Activated CD4-positive, alpha-beta T cell treated with anti-CD3 and anti-CD28 coated beads, Interleukin-2, amount 10 ng/mL, durations not matched to agents 24 days and 14 days (primary cell): ENCODE results near the gene THADA. TPM values are rescaled to one million over a fixed set of nuclear protein-coding genes. Genes with fewer than 3 reads are reported as not detected.
"Not testable (repeated sequence)": the region's sequence is repeated elsewhere in the genome, so short reads cannot be mapped to it uniquely, and the experiment has no call there.

Experiments
- DNase-seq: peaks from one replicate; pipeline ENCODE4 v3.0.0; 2022
- H3K27ac Mint-ChIP-seq: one replicate; pipeline ENCODE4 v1.8.0; 2022; ENCODE audit warnings: mild to moderate bottlenecking, mixed read lengths
- H3K27me3 Mint-ChIP-seq: one replicate; pipeline ENCODE4 v1.8.0; 2022; ENCODE audit warnings: mixed read lengths
- H3K36me3 Mint-ChIP-seq: one replicate; pipeline ENCODE4 v1.8.0; 2022; ENCODE audit warnings: low read depth, mild to moderate bottlenecking, mixed read lengths
- H3K4me1 Mint-ChIP-seq: one replicate; pipeline ENCODE4 v1.8.0; 2021; ENCODE audit warnings: mixed read lengths
- H3K4me3 Mint-ChIP-seq: one replicate; pipeline ENCODE4 v1.8.0; 2022; ENCODE audit warnings: mild to moderate bottlenecking, moderate library complexity, mixed read lengths
- H3K9me3 Mint-ChIP-seq: one replicate; pipeline ENCODE4 v1.8.0; 2021; ENCODE audit warnings: mixed read lengths
- intact Hi-C: fragments of 100-400 bp; cut with micrococcal nuclease; formaldehyde crosslinking; loops from one replicate; pipeline ENCODE4 v1.15.1; 2023
- total RNA-seq: library from RNA; stranded (reverse); gene quantifications from 2 replicates; pipeline ENCODE4 v1.2.3, GENCODE V29; 2022

THADA gene
- total RNA-seq, 1 donor from 2014 or later = 55.4 TPM

GRCh38 chr2:43387092-43388062 lies 208.5 kb downstream of the THADA start:
- DNase-seq = peak; percentile 54
- H3K9me3 Mint-ChIP-seq = peaks cover 4% of the 10 kb centered on the region
- H3K27ac Mint-ChIP-seq = peak overlapping the region; percentile 21
- peaks cover 23% of the 10 kb centered on the region for H3K4me1 Mint-ChIP-seq
- intact Hi-C loops = loop anchor here (1.0 to 2.0 kb wide), 2 partner anchors 39 to 93 kb away; no protein-coding TSS in a partner anchor
- H3K4me3 Mint-ChIP-seq = peak overlapping the region; percentile 19
- no peaks in the 10 kb centered on the region for H3K27me3 Mint-ChIP-seq
- H3K36me3 Mint-ChIP-seq = peaks cover 8% of the 10 kb centered on the region

GRCh38 chr2:43386679-43387078 lies 209.2 kb downstream of the THADA start:
- not testable (repeated sequence) for H3K9me3 Mint-ChIP-seq, H3K27ac Mint-ChIP-seq, DNase-seq, H3K27me3 Mint-ChIP-seq
- intact Hi-C loops = loop anchor here (1.0 to 2.0 kb wide), 2 partner anchors 40 to 92 kb away; no protein-coding TSS in a partner anchor
- peak overlapping the region; percentile 19 for H3K4me3 Mint-ChIP-seq
- H3K36me3 Mint-ChIP-seq = peaks cover 12% of the 10 kb centered on the region
- H3K4me1 Mint-ChIP-seq = peaks cover 23% of the 10 kb centered on the region

DNA sequence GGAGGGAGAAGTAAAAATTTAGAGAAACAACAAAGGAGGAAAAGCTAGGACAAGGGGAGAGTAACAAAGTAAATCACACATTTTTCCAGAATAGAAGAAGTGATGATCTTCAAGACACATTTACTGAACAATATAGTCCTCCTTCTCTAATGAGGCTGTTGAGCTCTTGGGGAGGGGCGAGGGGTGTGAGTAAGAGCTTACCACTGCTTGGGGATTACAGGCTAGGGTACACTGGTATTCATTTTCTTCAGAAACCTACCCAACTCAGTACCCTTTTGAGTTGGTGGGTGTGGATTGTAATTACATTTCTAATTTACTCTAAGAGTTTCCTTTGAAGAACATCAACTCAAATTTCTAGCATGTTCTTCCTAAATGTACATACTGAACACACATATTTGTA lies 211.7 kb downstream of the THADA start:
- intact Hi-C loops = no loop called here
- H3K36me3 Mint-ChIP-seq = peaks cover 22% of the 10 kb centered on the region
- no peak for DNase-seq
- H3K9me3 Mint-ChIP-seq = peaks cover 4% of the 10 kb centered on the region
- no peak overlapping the region for H3K4me3 Mint-ChIP-seq
- H3K27me3 Mint-ChIP-seq = no peaks in the 10 kb centered on the region
- H3K4me1 Mint-ChIP-seq = peaks cover 27% of the 10 kb centered on the region
- H3K27ac Mint-ChIP-seq = no peak overlapping the region

GRCh38 chr2:43383533-43383932 lies 212.3 kb downstream of the THADA start:
- H3K4me1 Mint-ChIP-seq = peaks cover 27% of the 10 kb centered on the region
- H3K4me3 Mint-ChIP-seq = no peak overlapping the region
- no peak overlapping the region for H3K27ac Mint-ChIP-seq
- intact Hi-C loops = no loop called here
- H3K9me3 Mint-ChIP-seq = peaks cover 4% of the 10 kb centered on the region
- peaks cover 27% of the 10 kb centered on the region for H3K36me3 Mint-ChIP-seq
- H3K27me3 Mint-ChIP-seq = no peaks in the 10 kb centered on the region
- DNase-seq = no peak

GRCh38 chr2:43379494-43379893 lies 216.3 kb downstream of the THADA start:
- intact Hi-C loops = no loop called here
- Mint-ChIP-seq H3K4me1 (peaks cover 18% of the 10 kb centered on the region), H3K9me3 (peaks cover 8% of the 10 kb centered on the region), H3K27me3 (no peaks in the 10 kb centered on the region), H3K27ac (no peak overlapping the region), H3K4me3 (no peak overlapping the region), H3K36me3 (peaks cover 28% of the 10 kb centered on the region)
- DNase-seq = no peak

GRCh38 chr2:43377327-43377726 lies 218.5 kb downstream of the THADA start:
- no peak overlapping the region for H3K27ac Mint-ChIP-seq
- H3K27me3 Mint-ChIP-seq = no peaks in the 10 kb centered on the region
- peaks cover 23% of the 10 kb centered on the region for H3K36me3 Mint-ChIP-seq
- intact Hi-C loops = no loop called here
- no peak for DNase-seq
- no peak overlapping the region for H3K4me3 Mint-ChIP-seq
- peaks cover 4% of the 10 kb centered on the region for H3K9me3 Mint-ChIP-seq
- H3K4me1 Mint-ChIP-seq = peaks cover 8% of the 10 kb centered on the region

DNA sequence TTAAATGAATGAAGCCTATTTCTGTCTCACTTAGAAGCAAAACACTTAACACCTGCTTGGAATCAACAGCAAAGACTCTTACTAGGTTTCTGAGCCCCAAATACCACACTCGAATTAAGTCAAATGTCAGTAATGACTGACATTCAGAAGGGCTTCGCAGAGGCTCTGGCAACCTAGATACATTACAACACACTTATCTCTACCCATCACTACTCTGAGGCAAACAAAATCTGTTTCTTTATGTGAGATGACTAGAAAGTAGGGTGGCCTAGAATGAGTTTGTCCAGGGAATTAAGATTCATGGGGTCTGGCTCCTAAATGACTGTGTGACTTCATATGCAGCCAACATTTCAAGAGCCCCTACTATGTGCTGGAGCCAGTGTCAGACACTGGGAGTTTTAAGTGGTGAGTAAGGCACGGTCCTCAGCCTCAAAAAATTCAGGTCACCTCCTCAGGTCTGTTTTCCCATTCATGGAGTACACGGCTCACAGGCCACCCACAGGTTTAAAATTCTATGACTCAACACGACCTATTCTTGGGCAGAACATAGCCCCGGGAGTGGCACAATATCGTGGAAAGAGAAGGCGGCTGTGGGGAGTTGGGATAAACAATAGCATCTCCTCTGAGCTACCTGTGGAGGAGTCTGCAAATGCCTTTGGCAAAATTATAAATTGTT lies 219.2 kb downstream of the THADA start:
- Mint-ChIP-seq H3K9me3 (peaks cover 4% of the 10 kb centered on the region), H3K36me3 (peaks cover 20% of the 10 kb centered on the region), H3K27ac (no peak overlapping the region), H3K4me1 (peaks cover 8% of the 10 kb centered on the region), H3K27me3 (no peaks in the 10 kb centered on the region), H3K4me3 (no peak overlapping the region)
- intact Hi-C loops = no loop called here
- DNase-seq = no peak

- Mint-ChIP-seq H3K4me1 (peaks cover 8% of the 10 kb centered on the region), H3K36me3 (peaks cover 17% of the 10 kb centered on the region), H3K4me3 (no peak overlapping the region), H3K27ac (no peak overlapping the region), H3K27me3 (no peaks in the 10 kb centered on the region), H3K9me3 (peaks cover 4% of the 10 kb centered on the region)
- DNase-seq = no peak
- intact Hi-C loops = no loop called here
These were observed 219.9 kb downstream of the THADA start for GRCh38 chr2:43375746-43376522.

DNA sequence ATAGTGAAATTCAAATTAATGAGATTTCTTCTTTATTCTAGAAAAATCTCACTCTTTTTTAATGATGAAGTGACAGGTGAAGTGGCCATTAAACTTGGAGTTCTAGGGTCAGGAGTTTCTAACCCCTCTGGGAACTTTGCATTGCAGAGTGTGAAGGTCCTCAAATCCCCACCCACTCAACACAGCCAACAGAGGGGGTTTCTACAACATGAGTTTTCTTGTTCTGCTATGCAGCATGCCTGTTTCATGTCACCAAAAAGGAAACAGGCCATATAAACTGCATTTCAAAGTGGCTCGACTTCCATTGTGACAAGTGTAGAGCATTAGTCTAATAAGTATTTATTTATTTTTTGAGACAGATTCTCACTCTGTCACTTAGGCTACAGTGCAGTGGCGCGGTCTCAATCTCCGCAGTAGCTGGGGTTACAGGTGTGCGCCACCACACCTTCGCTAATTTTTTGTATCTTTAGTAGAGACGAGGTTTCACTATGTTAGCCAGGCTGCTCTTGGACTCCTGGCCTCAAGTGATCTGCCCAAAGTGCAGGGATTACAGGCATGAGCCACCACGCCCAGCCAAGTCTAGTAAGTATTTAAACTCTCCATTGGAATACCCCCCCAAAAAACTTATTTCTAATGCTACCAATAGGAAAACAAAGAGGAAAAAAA lies 223.3 kb downstream of the THADA start:
- H3K9me3 Mint-ChIP-seq = no peaks in the 10 kb centered on the region
- H3K4me1 Mint-ChIP-seq = peaks cover 6% of the 10 kb centered on the region
- no peak overlapping the region for H3K27ac Mint-ChIP-seq
- H3K4me3 Mint-ChIP-seq = no peak overlapping the region
- peaks cover 6% of the 10 kb centered on the region for H3K36me3 Mint-ChIP-seq
- no peak for DNase-seq
- H3K27me3 Mint-ChIP-seq = no peaks in the 10 kb centered on the region
- intact Hi-C loops = no loop called here

DNA sequence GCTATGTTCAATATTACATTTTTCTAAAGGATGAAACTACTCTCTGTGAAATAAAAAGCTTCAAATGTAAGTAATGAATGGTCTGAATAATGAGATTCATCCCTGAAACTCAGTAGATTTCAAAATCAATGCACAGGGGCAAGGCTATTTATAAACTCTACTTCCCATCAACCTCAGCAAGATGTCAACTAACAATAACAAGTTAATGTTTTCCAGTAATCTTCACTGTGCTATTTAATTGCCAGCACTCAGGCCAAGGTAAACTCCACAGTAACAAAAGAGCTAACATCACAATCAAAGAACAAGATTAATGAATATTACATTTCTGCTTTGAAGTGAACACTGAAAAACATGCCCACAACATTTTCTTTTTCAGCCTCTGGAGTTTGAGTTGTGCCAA lies 225.1 kb downstream of the THADA start:
- DNase-seq = no peak
- Mint-ChIP-seq H3K4me3 (no peak overlapping the region), H3K27ac (no peak overlapping the region), H3K36me3 (peaks cover 6% of the 10 kb centered on the region), H3K27me3 (no peaks in the 10 kb centered on the region), H3K9me3 (no peaks in the 10 kb centered on the region), H3K4me1 (peaks cover 2% of the 10 kb centered on the region)
- intact Hi-C loops = no loop called here

- Mint-ChIP-seq H3K4me1 (peaks cover 2% of the 10 kb centered on the region), H3K36me3 (peaks cover 6% of the 10 kb centered on the region), H3K4me3 (no peak overlapping the region), H3K9me3 (no peaks in the 10 kb centered on the region), H3K27ac (no peak overlapping the region), H3K27me3 (no peaks in the 10 kb centered on the region)
- intact Hi-C loops = no loop called here
- no peak for DNase-seq
These were observed 225.7 kb downstream of the THADA start for GRCh38 chr2:43370146-43370545.

DNA sequence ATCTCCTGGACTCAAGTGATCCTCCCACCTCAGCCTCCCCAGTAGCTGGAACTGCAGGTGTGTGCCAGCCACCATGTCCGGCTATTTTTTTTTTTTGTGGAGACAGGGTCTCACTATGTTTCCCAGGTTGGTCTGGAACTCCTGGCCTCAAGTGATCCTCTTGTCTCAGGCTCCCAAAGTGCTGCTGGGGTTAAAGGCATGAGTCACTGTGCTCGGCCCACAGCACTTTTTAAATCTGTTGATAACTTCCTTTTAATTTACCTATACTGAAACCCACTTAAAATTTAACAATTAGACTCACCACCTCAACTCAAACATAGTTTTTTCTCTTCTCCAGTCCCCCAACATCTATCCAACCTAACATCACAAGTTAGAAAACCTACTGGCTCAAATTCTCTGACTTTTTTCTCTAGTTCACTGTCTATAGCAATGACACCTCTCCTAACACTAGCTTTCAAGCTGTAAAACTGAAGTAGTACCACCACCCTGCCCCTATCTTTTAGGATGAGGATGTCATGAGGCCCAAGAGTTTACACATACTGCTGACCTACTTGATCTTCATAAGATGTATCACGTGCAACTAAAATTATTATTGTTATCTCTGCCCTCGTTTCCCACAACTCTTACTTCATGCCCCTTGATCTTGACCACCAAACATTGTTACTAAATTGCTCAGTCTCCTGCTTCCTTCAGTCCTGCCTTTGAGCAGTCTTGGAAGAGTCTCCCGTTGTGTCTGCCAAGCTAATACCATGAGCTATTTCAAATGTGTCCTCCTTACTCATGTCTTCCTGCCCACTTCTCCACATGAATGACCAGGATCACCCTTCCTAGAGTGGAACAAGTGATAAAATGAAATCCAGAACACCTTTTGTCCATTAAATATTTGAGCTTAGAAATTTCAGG lies 227.1 kb downstream of the THADA start:
- Mint-ChIP-seq H3K36me3 (peaks cover 8% of the 10 kb centered on the region), H3K9me3 (peaks cover 3% of the 10 kb centered on the region), H3K27me3 (no peaks in the 10 kb centered on the region), H3K4me3 (no peak overlapping the region), H3K27ac (no peak overlapping the region), H3K4me1 (peaks cover 4% of the 10 kb centered on the region)
- no peak for DNase-seq
- intact Hi-C loops = no loop called here
